GM12878 (cell line): ENCODE results near the gene CCT6B. TPM values are rescaled to one million over a fixed set of nuclear protein-coding genes. Genes with fewer than 3 reads are reported as not detected.

Experiments used
- ATAC-seq: fragments of 200-7000 bp; cut with Tn5 transposase; 3 replicates; pipeline ENCODE4 v1.9.1; 2020; ENCODE audit warnings: mild to moderate bottlenecking, moderate library complexity
- BruUV-seq: library from RNA; stranded (reverse); fragments of 400-500 nt; replicated peaks from 2 replicates; lab custom pipeline; 2021; lab: Mats Ljungman, UMichigan
- CTCF ChIA-PET: fragments of 300-600 bp; sonication (Branson Sonifier 250); formaldehyde crosslinking; extraction: SDS; loops from one replicate; lab custom pipeline; 2021; ENCODE audit warnings: inconsistent platforms; lab: Yijun Ruan, JAX
- POLR2A ChIA-PET: fragments of 350-600 bp; formaldehyde crosslinking; extraction: SDS; loops from one replicate; lab custom pipeline; 2021; ENCODE audit warnings: inconsistent platforms; lab: Charles Lee
- RAD21 ChIA-PET: fragments of 300-600 bp; sonication (Branson Sonifier 250); formaldehyde crosslinking; loops from one replicate; lab custom pipeline; 2023; ENCODE audit warnings: antibody characterized with exemption; ENCODE audit not compliant: unreplicated experiment; lab: Charles Lee
- SMC1A ChIA-PET: fragments of 300-600 bp; sonication (Branson Sonifier 250); formaldehyde crosslinking; loops from one replicate; lab custom pipeline; 2023; ENCODE audit not compliant: unreplicated experiment, uncharacterized antibody; lab: Charles Lee
- DNase-seq: peaks from one replicate; pipeline ENCODE4 v3.0.0-alpha.2; 2011; ENCODE audit warnings: low read depth, low spot score
- FAIRE-seq: peaks from 3 replicates; lab custom pipeline; 2011; peaks lifted over from hg19 to GRCh38; lab: Jason Lieb, UNC
- H2AFZ ChIP-seq: 2 replicates; pipeline ENCODE4 v1.6.0; 2011; ENCODE audit warnings: low read depth, low read length, control low read depth; ENCODE audit not compliant: control insufficient read depth
- H3K27ac ChIP-seq: 2 replicates; pipeline ENCODE4 v1.5.1; 2011; ENCODE audit warnings: control low read depth; ENCODE audit not compliant: control insufficient read depth, insufficient read depth
- H3K27me3 ChIP-seq, 2 experiments: replicated peaks in 1 of 2; 2 replicates each; pipeline versions ENCODE4 v1.6.0 to v1.6.1; 2011; ENCODE audit warnings: low read length in 1 of 2; ENCODE audit not compliant: control insufficient read depth in 2 of 2, insufficient read depth in 2 of 2
- H3K36me3 ChIP-seq, 2 experiments: 2 replicates each; pipeline ENCODE4 v1.5.1; 2011; ENCODE audit warnings: low read length in 1 of 2; ENCODE audit not compliant: control insufficient read depth in 2 of 2, insufficient read depth in 2 of 2
- H3K4me1 ChIP-seq: 2 replicates; pipeline ENCODE4 v1.6.1; 2011; ENCODE audit warnings: mild to moderate bottlenecking, low read length, moderate library complexity, mixed read lengths; ENCODE audit not compliant: control insufficient read depth, insufficient read depth
- H3K4me2 ChIP-seq: 2 replicates; pipeline ENCODE4 v1.6.0; 2011; ENCODE audit warnings: control low read depth; ENCODE audit not compliant: control insufficient read depth, insufficient read depth
- H3K4me3 ChIP-seq: fragments of 200-600 bp; sonication (generic); 2 replicates; pipeline ENCODE4 v1.5.1; 2016
- H3K79me2 ChIP-seq: 2 replicates; pipeline ENCODE4 v1.6.0; 2011; ENCODE audit warnings: low read length; ENCODE audit not compliant: control insufficient read depth, insufficient read depth
- H3K9ac ChIP-seq: 2 replicates; pipeline ENCODE4 v1.8.0; 2011; ENCODE audit warnings: low read length, control low read depth, mixed read lengths; ENCODE audit not compliant: control insufficient read depth, insufficient read depth
- H3K9me3 ChIP-seq: replicated peaks from 3 replicates; pipeline ENCODE4 v1.5.1; 2011; ENCODE audit warnings: mild to moderate bottlenecking, low read length; ENCODE audit not compliant: control insufficient read depth, insufficient read depth
- H4K20me1 ChIP-seq: 2 replicates; pipeline ENCODE4 v1.6.0; 2011; ENCODE audit not compliant: control insufficient read depth, insufficient read depth
- ATF3 ChIP-seq: IDR thresholded peaks from 2 replicates; pipeline ENCODE4 v1.6.1; 2011; ENCODE audit warnings: low read depth, mild to moderate bottlenecking, low read length, moderate library complexity, borderline replicate concordance; ENCODE audit errors: extremely low read depth
- KDM1A ChIP-seq: fragments of 200-600 bp; sonication (generic); IDR thresholded peaks from 2 replicates; pipeline ENCODE4 v1.6.1; 2016; ENCODE audit warnings: borderline replicate concordance
- MTA2 ChIP-seq: fragments of 450-650 bp; IDR thresholded peaks from 2 replicates; pipeline ENCODE4 v1.6.1; 2016; ENCODE audit warnings: low read depth, mild to moderate bottlenecking, moderate library complexity
- POLR2A ChIP-seq: IDR thresholded peaks from 2 replicates; pipeline ENCODE4 v1.6.1; 2011; ENCODE audit warnings: low read depth, mild to moderate bottlenecking, low read length
- POLR2AphosphoS5 ChIP-seq: IDR thresholded peaks from 2 replicates; pipeline ENCODE4 v1.6.1; 2011; ENCODE audit warnings: mild to moderate bottlenecking, low read length, inconsistent platforms
- RCOR1 ChIP-seq: conservative IDR thresholded peaks from 2 replicates; pipeline ENCODE4 v1.6.1; 2012; ENCODE audit warnings: low read depth, low read length, improper control_type of control experiment
- RELA ChIP-seq: fragments of 450-650 bp; IDR thresholded peaks from 2 replicates; pipeline ENCODE4 v1.8.0; 2014; ENCODE audit warnings: borderline replicate concordance; ENCODE audit not compliant: partially characterized antibody
- YBX1 ChIP-seq: fragments of 450-650 bp; IDR thresholded peaks from 2 replicates; pipeline ENCODE4 v1.6.1; 2016; ENCODE audit warnings: antibody characterized with exemption
- ZNF207 ChIP-seq: fragments of 450-650 bp; IDR thresholded peaks from 2 replicates; pipeline ENCODE4 v1.6.1; 2014; ENCODE audit warnings: antibody characterized with exemption, mild to moderate bottlenecking, borderline replicate concordance
- WGBS: methylation state at CpG from one replicate; pipeline ENCODE4 v1.1.6; 2016; ENCODE audit warnings: low lambda C conversion rate; ENCODE audit not compliant: insufficient replicate concordance, insufficient coverage; ENCODE audit errors: missing lambda C conversion rate; 5-methylcytosine and 5-hydroxymethylcytosine counted together
- in situ Hi-C: fragments of 300-500 bp; cut with MboI; formaldehyde crosslinking; loops from 9 replicates; pipeline ENCODE4 v1.14.3; 2018; ENCODE audit warnings: mixed read lengths
- intact Hi-C: fragments of 100-400 bp; cut with micrococcal nuclease; formaldehyde crosslinking; loops from one replicate; pipeline ENCODE4 v1.14.2; 2022; ENCODE audit not compliant: unreplicated experiment
- polyA plus RNA-seq, 11 experiments: library from polyadenylated mRNA; depleted of rRNA in 4 of 11; unstranded in 6 of 11; stranded (reverse) in 5 of 11; fragments of >200 nt; fragmentation: Nextera tagmentation in 4 of 11; fragmentation: Illumina TruSeq in 1 of 11; extraction: Ambion mirVana in 4 of 11; extraction: Trizol in 1 of 11; gene quantifications; 1 replicate in 1 of 11; 2 replicates in 10 of 11; pipeline versions ENCODE4 v1.2.1 to v1.2.3, GENCODE V29; 2011 to 2016; ENCODE audit warnings: inconsistent platforms in 2 of 11, missing spikeins in 2 of 11, low read depth in 1 of 11
- total RNA-seq, 4 experiments: library from RNA; depleted of rRNA in 3 of 4; stranded (reverse); fragments of >200 nt in 3 of 4; fragmentation: Illumina TruSeq in 1 of 4; extraction: Trizol in 1 of 4; gene quantifications; 2 replicates each; pipeline versions ENCODE4 v1.2.1 to v1.2.3, GENCODE V29; 2013 to 2021

The CCT6B gene
- total and polyA plus RNA-seq, 10 of the 15 experiments (the other 5 are each of a cell fraction or from before 2014, with no cell fraction given): 1.6 to 6.1 (median 2.6) TPM

- in situ Hi-C loops: no loop called here
Measured at GRCh38 chr17:35010093-35010492, 48.8 kb upstream of the CCT6B start.

GRCh38 chr17:35006961-35007360, 45.7 kb upstream of the CCT6B start:
- Histone ChIP-seq H3K79me2 (no peaks in the 10 kb centered on the region), H3K4me1 (no peaks in the 10 kb centered on the region), H3K9me3 (no peaks in the 10 kb centered on the region), H3K27me3 (no peaks in the 10 kb centered on the region), H3K4me3 (no peak overlapping the region), H3K36me3 (peaks cover 15 to 27% of the 10 kb centered on the region in 2 experiments; a peak in 3 of 4 replicates), H3K4me2 (no peak overlapping the region), H2AFZ (no peak overlapping the region), H4K20me1 (no peaks in the 10 kb centered on the region), H3K27ac (no peak overlapping the region), H3K9ac (no peak overlapping the region)
- WGBS: 33% methylated on average over 1 of the region's 1 CpG
- peak; percentile 23; the same call in 1 of the 2 replicates for TF ChIP-seq POLR2AphosphoS5
- TF ChIP-seq RCOR1: no peak
- POLR2A ChIA-PET: no interaction called here
- intact Hi-C loops: no loop called here
- CTCF ChIA-PET: no interaction called here
- no TSS peak for BruUV-seq
- RAD21 ChIA-PET: no interaction called here
- DNase-seq (no peak), FAIRE-seq (no peak), ATAC-seq (no peak)
- SMC1A ChIA-PET: no interaction called here
- in situ Hi-C loops: no loop called here

More at GRCh38 chr17:35010093-35010492, 48.8 kb upstream of the CCT6B start:
- H3K27me3 ChIP-seq: no peaks in the 10 kb centered on the region
- FAIRE-seq (no peak), DNase-seq (no peak), ATAC-seq (no peak)
- POLR2A ChIA-PET: interaction anchor here (1.4 kb wide), 1 partner anchor 21 kb away, joined by 3 read pairs; no protein-coding TSS in a partner anchor
- no peak overlapping the region for H3K9ac ChIP-seq
- CTCF ChIA-PET: interaction anchor here (1.5 kb wide), 1 partner anchor 53 kb away, joined by 3 read pairs; the partner anchor contains the start of gene RFFL
- H3K27ac ChIP-seq: no peak overlapping the region
- peaks cover 17 to 38% of the 10 kb centered on the region in 2 experiments; a peak in 3 of 4 replicates for H3K36me3 ChIP-seq
- no peaks in the 10 kb centered on the region for H3K9me3 ChIP-seq
- H4K20me1 ChIP-seq: no peaks in the 10 kb centered on the region
- no peaks in the 10 kb centered on the region for H3K4me1 ChIP-seq
- BruUV-seq: no TSS peak
- H3K79me2 ChIP-seq: no peaks in the 10 kb centered on the region
- RAD21 ChIA-PET: no interaction called here
- SMC1A ChIA-PET: interaction anchor here (0.6 to 2.9 kb wide), 6 partner anchors 13 to 443 kb away, joined by 3 to 10 read pairs (median 4); partner anchors contain the start of gene RFFL
- intact Hi-C loops: no loop called here
- H3K4me3 ChIP-seq: no peak overlapping the region
- no peak for TF ChIP-seq ZNF207
- TF ChIP-seq RELA: no peak
- TF ChIP-seq POLR2A: no peak
- no peak for TF ChIP-seq MTA2
- no peak for TF ChIP-seq KDM1A
- no peak for TF ChIP-seq YBX1
- TF ChIP-seq ATF3: no peak
- no peak overlapping the region for H2AFZ ChIP-seq
- H3K4me2 ChIP-seq: no peak overlapping the region
- WGBS: 94% methylated on average over 3 of the region's 3 CpGs
